Right lobe of liver (tissue), 6 donors: Measurements from ENCODE around the gene F10. TPM values are rescaled to one million over a fixed set of nuclear protein-coding genes. Genes with fewer than 3 reads are reported as not detected.

Experiments used
- ATAC-seq, 4 donors: fragments of 200-7000 bp; cut with Tn5 transposase; one replicate each; pipeline ENCODE4 v1.9.1; 2020; ENCODE audit warnings: mild to moderate bottlenecking in 4 of 4, moderate library complexity in 4 of 4
- DNase-seq, 3 donors: peaks; one replicate each; pipeline ENCODE4 v3.0.0-alpha.2; 2020
- H3K27ac ChIP-seq, 3 donors: fragments of 200-600 bp; one replicate each; pipeline ENCODE4 v1.8.0; 2022
- H3K27me3 ChIP-seq, 2 donors: fragments of 200-600 bp; one replicate each; pipeline ENCODE4 v1.8.0; 2022
- H3K36me3 ChIP-seq, 4 donors: fragments of 200-600 bp; sonication (generic) in 1 of 4; one replicate each; pipeline versions ENCODE4 v1.5.1 to v1.8.0; 2017 to 2022; ENCODE audit warnings: control low read depth in 1 of 4
- H3K4me1 ChIP-seq, 4 donors: fragments of 200-600 bp; sonication (generic) in 1 of 4; one replicate each; pipeline versions ENCODE4 v1.5.1 to v1.8.0; 2017 to 2022; ENCODE audit warnings: control low read depth in 1 of 4
- H3K4me3 ChIP-seq, 3 donors: fragments of 200-600 bp; one replicate each; pipeline ENCODE4 v1.8.0; 2022
- H3K9me3 ChIP-seq, 4 donors: fragments of 200-600 bp; sonication (generic) in 1 of 4; one replicate each; pipeline versions ENCODE4 v1.5.1 to v1.8.0; 2017 to 2022; ENCODE audit warnings: control low read depth in 1 of 4
- POLR2A ChIP-seq: fragments of 450-650 bp; IDR thresholded peaks from one replicate; pipeline ENCODE4 v1.6.1; 2017; ENCODE audit warnings: antibody characterized with exemption, mild to moderate bottlenecking
- WGBS: methylation state at CpG from one replicate; pipeline ENCODE4 v1.1.6; 2018; ENCODE audit warnings: low coverage, low lambda C conversion rate; ENCODE audit not compliant: insufficient coverage; ENCODE audit errors: missing lambda C conversion rate; 5-methylcytosine and 5-hydroxymethylcytosine counted together
- intact Hi-C, 2 donors: fragments of 100-400 bp; cut with DNase I; formaldehyde crosslinking; loops; one replicate each; pipeline versions ENCODE4 v1.11.2 to v1.14.1; 2022
- total RNA-seq, 6 experiments: library from RNA; depleted of rRNA in 2 of 6; stranded (reverse); fragments of >200 nt in 2 of 6; fragmentation: NEBNext Ultra II Directional in 3 of 6; extraction: Animal tissue kit (Norgen Biotek cat#: 25700) in 3 of 6; gene quantifications; one replicate each; pipeline versions ENCODE4 v1.1.0 to v1.2.4, GENCODE V29; 2016 to 2023
- TF ChIP-seq, protein P1 (sequence below), 4 donors: fragments of 200-600 bp in 3 of 4; fragments of 450-650 bp in 1 of 4; IDR thresholded peaks; one replicate each; pipeline versions ENCODE4 v1.5.1 to v1.8.0; 2016 to 2022; ENCODE audit warnings: antibody characterized with exemption in 4 of 4, mild to moderate bottlenecking in 2 of 4
- donor health status: DM: no; HTN: yes; CAD: no.
- donor health status: DM: no; HTN: no; CAD: no.
- donor health status: DM: no; HTN: no; CAD: no.
- donor health status: DM: no; HTN: yes; CAD: no.
- donor health status: DM: no; HTN: yes; CAD: no.

F10 gene
- total RNA-seq, 6 experiments from 2014 or later = 108 to 157 (median 132) TPM

DNA sequence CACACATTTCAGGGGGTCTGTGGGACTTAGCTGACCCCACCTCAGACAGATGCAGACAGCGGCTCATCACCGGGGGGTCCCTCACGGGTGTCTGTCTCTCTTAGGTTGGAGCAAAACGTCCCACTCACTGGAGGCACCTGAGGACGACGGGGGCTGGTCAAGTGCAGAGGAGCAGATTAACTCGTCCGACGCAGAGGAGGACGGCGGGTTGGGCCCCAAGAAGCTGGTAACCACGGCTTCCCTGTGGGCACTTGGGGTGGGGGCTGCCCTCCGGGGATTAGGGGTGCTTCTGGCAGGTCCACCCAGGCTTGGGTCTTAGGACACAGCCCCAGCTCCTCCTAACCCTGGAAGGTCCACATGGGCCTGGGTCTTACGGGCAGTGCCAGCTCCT, 28.2 kb upstream of the F10 start:
- peaks cover 0 to 7% (median 0%) of the 10 kb centered on the region in 4 donors for H3K36me3 ChIP-seq
- H3K4me1 ChIP-seq = no peaks in the 10 kb centered on the region
- no peak overlapping the region for H3K4me3 ChIP-seq
- H3K9me3 ChIP-seq = no peaks in the 10 kb centered on the region
- DNase-seq (no peak), ATAC-seq (no peak)
- TF ChIP-seq, protein P1, sequence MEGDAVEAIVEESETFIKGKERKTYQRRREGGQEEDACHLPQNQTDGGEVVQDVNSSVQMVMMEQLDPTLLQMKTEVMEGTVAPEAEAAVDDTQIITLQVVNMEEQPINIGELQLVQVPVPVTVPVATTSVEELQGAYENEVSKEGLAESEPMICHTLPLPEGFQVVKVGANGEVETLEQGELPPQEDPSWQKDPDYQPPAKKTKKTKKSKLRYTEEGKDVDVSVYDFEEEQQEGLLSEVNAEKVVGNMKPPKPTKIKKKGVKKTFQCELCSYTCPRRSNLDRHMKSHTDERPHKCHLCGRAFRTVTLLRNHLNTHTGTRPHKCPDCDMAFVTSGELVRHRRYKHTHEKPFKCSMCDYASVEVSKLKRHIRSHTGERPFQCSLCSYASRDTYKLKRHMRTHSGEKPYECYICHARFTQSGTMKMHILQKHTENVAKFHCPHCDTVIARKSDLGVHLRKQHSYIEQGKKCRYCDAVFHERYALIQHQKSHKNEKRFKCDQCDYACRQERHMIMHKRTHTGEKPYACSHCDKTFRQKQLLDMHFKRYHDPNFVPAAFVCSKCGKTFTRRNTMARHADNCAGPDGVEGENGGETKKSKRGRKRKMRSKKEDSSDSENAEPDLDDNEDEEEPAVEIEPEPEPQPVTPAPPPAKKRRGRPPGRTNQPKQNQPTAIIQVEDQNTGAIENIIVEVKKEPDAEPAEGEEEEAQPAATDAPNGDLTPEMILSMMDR (IDR thresholded peaks at IDR 0.05) = no peak
- TF ChIP-seq POLR2A = no peak
- H3K27me3 ChIP-seq = no peaks in the 10 kb centered on the region
- WGBS = no CpG with 5 or more reads among the region's 14 CpGs
- intact Hi-C loops = loop anchor here in 1 of 2 donors (10.0 kb wide), 1 partner anchor 50 kb away; no protein-coding TSS in a partner anchor
- no peak overlapping the region for H3K27ac ChIP-seq

DNA sequence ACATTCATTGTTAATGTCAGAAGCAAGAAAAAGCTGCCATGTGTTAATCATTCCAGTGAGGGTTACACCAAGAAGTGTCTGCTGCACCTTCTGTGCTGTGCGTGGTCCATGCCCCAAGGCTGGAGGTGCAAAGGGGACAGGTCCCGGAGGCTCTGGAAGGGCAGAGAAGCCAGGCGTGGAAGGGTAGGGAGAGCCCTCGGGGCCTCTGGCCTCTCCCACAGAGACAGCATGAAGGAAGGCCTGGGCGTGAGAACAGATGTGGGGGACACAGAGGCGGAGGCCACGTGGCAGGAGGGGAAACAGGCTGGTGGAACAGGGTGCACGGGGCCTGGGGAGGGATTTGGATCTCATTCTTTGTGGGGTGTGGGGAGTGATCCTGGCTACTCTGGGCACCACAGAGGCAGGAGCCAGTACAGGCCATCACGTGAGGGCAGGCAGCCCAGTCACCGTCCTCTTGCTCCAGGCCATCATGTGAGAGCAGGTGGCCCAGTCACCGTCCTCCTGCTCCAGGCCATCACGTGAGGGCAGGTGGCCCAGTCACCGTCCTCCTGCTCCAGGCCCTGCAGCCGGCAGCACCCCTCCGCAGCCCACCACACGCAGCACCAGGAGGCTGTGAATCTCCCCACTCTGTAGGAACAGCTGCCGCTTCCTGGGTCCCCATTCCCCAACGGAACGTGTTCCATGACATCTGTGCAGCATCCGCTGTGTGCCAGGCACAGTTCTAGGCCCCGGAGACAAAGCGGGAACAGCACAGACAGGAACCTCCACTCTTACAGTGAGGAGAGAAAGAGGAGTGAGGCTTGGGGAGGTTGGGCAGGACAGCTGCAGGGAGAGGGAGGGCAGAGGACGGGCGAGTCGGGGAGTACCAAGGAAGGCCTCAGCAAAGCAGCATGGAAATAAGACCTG, 27.2 kb upstream of the F10 start:
- DNase-seq = peak in 1 of 3 donors; percentile 5
- Histone ChIP-seq H3K9me3 (no peaks in the 10 kb centered on the region), H3K36me3 (no peaks in the 10 kb centered on the region), H3K4me1 (no peaks in the 10 kb centered on the region), H3K4me3 (no peak overlapping the region), H3K27me3 (no peaks in the 10 kb centered on the region), H3K27ac (no peak overlapping the region)
- 87% methylated on average over 12 of the region's 25 CpGs for WGBS
- intact Hi-C loops = loop anchor here in 1 of 2 donors (10.0 kb wide), 1 partner anchor 51 kb away; no protein-coding TSS in a partner anchor
- no peak for ATAC-seq
- TF ChIP-seq, protein P1 (IDR thresholded peaks at IDR 0.05) = no peak
- no peak for TF ChIP-seq POLR2A

DNA sequence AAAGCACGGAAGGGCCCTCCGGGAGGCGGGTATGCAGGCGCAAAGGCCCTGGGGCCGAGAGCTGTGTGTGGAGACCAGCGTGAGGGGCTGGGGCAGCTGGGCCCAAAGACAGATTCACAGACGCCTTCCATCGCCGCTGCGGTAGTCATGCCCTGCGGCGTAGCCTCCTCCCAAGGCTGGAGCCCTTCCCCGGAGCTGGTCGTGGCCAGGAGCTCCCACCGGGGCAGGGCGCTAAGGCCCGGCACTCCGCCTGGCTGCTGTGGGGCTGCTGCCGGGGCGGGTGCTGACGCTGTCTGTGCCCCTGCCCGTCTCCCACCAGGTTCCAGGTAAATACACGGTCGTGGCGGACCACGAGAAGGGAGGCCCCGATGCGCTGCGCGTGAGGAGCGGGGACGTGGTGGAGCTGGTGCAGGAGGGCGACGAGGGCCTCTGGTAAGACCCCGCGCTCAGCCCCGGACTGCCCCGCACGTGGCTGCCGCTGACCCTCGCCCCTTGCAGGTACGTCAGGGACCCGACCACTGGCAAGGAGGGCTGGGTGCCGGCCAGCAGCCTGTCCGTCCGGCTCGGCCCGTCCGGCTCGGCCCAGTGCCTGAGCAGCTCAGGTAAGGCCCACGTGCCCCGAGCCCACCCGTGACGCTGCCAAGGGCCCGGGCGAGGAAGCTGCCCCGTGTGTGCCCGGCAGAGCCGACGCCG, 26.4 kb upstream of the F10 start:
- Histone ChIP-seq H3K9me3 (no peaks in the 10 kb centered on the region), H3K27me3 (no peaks in the 10 kb centered on the region), H3K4me1 (no peaks in the 10 kb centered on the region), H3K36me3 (no peaks in the 10 kb centered on the region), H3K27ac (no peak overlapping the region), H3K4me3 (no peak overlapping the region)
- ATAC-seq (peak in 1 of 4 donors; percentile 5), DNase-seq (no peak)
- intact Hi-C loops = loop anchor here in 1 of 2 donors (10.0 kb wide), 1 partner anchor 51 kb away; no protein-coding TSS in a partner anchor
- TF ChIP-seq, protein P1 (IDR thresholded peaks at IDR 0.05) = no peak
- TF ChIP-seq POLR2A = no peak
- no CpG with 5 or more reads among the region's 61 CpGs for WGBS

DNA sequence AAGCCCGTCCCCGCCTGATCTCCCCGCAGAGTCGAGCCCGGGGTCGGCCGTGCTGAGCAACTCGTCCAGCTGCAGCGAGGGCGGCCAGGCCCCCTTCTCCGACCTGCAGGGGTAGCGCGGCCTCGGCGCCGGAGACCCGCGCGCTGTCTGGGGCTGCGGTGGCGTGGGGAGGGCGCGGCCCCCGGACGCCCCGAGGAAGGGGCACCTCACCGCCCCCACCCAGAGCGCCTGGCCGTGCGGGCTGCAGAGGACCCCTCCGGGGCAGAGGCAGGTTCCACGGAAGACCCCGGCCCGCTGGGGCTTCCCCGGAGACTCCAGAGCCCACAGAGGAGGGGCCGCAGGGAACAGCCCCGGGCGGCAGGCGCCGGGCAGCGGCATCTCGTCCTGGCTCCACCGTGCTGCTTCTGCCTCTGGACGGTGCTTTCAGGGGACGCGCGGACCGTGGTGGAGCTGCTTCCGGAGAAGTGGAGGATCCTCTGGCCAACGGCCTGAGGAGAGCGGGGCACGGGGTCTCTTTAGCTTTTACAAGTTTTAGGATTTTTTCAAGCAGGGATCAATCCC, 25.8 kb upstream of the F10 start:
- intact Hi-C loops = loop anchor here in 1 of 2 donors (10.0 kb wide), 1 partner anchor 52 kb away; no protein-coding TSS in a partner anchor
- Histone ChIP-seq H3K4me3 (no peak overlapping the region), H3K27ac (no peak overlapping the region), H3K9me3 (no peaks in the 10 kb centered on the region), H3K36me3 (no peaks in the 10 kb centered on the region), H3K4me1 (no peaks in the 10 kb centered on the region), H3K27me3 (no peaks in the 10 kb centered on the region)
- ATAC-seq (peak in 1 of 4 donors; percentile 7), DNase-seq (no peak)
- TF ChIP-seq, protein P1 (IDR thresholded peaks at IDR 0.05) = no peak
- TF ChIP-seq POLR2A = no peak
- 95% methylated on average over 5 of the region's 52 CpGs for WGBS
